Measurements from ENCODE around the gene SPRTN.

The SPRTN gene

GRCh38 chr1:231338270-231339128 is at the start of gene SPRTN:
Gene SPRTN, plus strand, starts transcription at chr1:231338293. Its CDS starts 91 bp downstream, at chr1:231338384.
- no peaks in the 10 kb centered on the region for H3K27me3 ChIP-seq
- TF ChIP-seq CTCF (IDR thresholded peaks at IDR 0.05) = no peak
- peak within 1 kb of the TSS; percentile 79 to 89 for H3K27ac ChIP-seq
- peaks cover 5 to 52% (median 38%) of the 10 kb centered on the region in 4 donors for H3K4me1 ChIP-seq
- intact Hi-C loops (cut with DNase I; ENCODE audit: low total_unique reads) = loop anchor here (5.0 kb wide), 1 partner anchor 194 kb away; no protein-coding TSS in a partner anchor
- no peaks in the 10 kb centered on the region for H3K9me3 ChIP-seq
- DNase-seq = no peak
- peaks cover 0 to 11% (median 5%) of the 10 kb centered on the region in 3 donors for H3K36me3 ChIP-seq
- peak within 1 kb of the TSS; percentile 93 to 97 for H3K4me3 ChIP-seq

- TF ChIP-seq CTCF (IDR thresholded peaks at IDR 0.05) = no peak
- H3K4me3 ChIP-seq = no peak overlapping the region
- no peaks in the 10 kb centered on the region for H3K27me3 ChIP-seq
- intact Hi-C loops (cut with DNase I; ENCODE audit: low total_unique reads) = no loop called here
- no peaks in the 10 kb centered on the region for H3K9me3 ChIP-seq
- H3K4me1 ChIP-seq = no peaks in the 10 kb centered on the region
- H3K27ac ChIP-seq = no peak overlapping the region
- H3K36me3 ChIP-seq = no peaks in the 10 kb centered on the region
- no peak for DNase-seq
These were observed 42.2 kb upstream of the SPRTN start for GRCh38 chr1:231295938-231296337.

GRCh38 chr1:231301990-231302389 is 36.1 kb upstream of the SPRTN start:
- H3K4me3 ChIP-seq = no peak overlapping the region
- H3K36me3 ChIP-seq = no peaks in the 10 kb centered on the region
- H3K4me1 ChIP-seq = no peaks in the 10 kb centered on the region
- H3K27me3 ChIP-seq = no peaks in the 10 kb centered on the region
- intact Hi-C loops (cut with DNase I; ENCODE audit: low total_unique reads) = no loop called here
- no peak for DNase-seq
- no peaks in the 10 kb centered on the region for H3K9me3 ChIP-seq
- no peak for TF ChIP-seq CTCF (IDR thresholded peaks at IDR 0.05)
- H3K27ac ChIP-seq = no peak overlapping the region

- Histone ChIP-seq H3K27me3 (no peaks in the 10 kb centered on the region), H3K36me3 (no peaks in the 10 kb centered on the region), H3K4me1 (no peaks in the 10 kb centered on the region), H3K27ac (no peak overlapping the region), H3K4me3 (no peak overlapping the region), H3K9me3 (no peaks in the 10 kb centered on the region)
- DNase-seq = no peak
- intact Hi-C loops (cut with DNase I; ENCODE audit: low total_unique reads) = no loop called here
- no peak for TF ChIP-seq CTCF (IDR thresholded peaks at IDR 0.05)
These were observed 27.6 kb upstream of the SPRTN start for GRCh38 chr1:231310391-231310934.

- no peak for TF ChIP-seq CTCF (IDR thresholded peaks at IDR 0.05)
These were observed 26.2 kb upstream of the SPRTN start for GRCh38 chr1:231311720-231312431.

More at GRCh38 chr1:231311720-231312431, 26.2 kb upstream of the SPRTN start:
- DNase-seq = no peak
- Histone ChIP-seq H3K4me1 (no peaks in the 10 kb centered on the region), H3K9me3 (no peaks in the 10 kb centered on the region), H3K36me3 (no peaks in the 10 kb centered on the region), H3K27me3 (no peaks in the 10 kb centered on the region), H3K4me3 (no peak overlapping the region), H3K27ac (no peak overlapping the region)
- intact Hi-C loops (cut with DNase I; ENCODE audit: low total_unique reads) = no loop called here
